Trophoblast cell (in vitro differentiated cells and primary cell): ENCODE measurements around the gene CEP63.

ENCODE experiments used
- DNase-seq, 2 donors: peaks; one replicate each; pipeline ENCODE4 v3.0.0-alpha.2; 2016
- H2AFZ ChIP-seq: 2 replicates; pipeline ENCODE4 v1.6.1; 2013; ENCODE audit warnings: low read length, moderate library complexity, mild to moderate bottlenecking; ENCODE audit not compliant: insufficient read depth, poor library complexity
- H2AK5ac ChIP-seq: 2 replicates; pipeline ENCODE4 v1.6.1; 2013; ENCODE audit warnings: mild to moderate bottlenecking, low read length
- H2BK120ac ChIP-seq: 2 replicates; pipeline ENCODE4 v1.6.1; 2013; ENCODE audit warnings: low read length, mild to moderate bottlenecking, moderate library complexity; ENCODE audit not compliant: insufficient read depth, poor library complexity
- H2BK12ac ChIP-seq: 2 replicates; pipeline ENCODE4 v1.6.1; 2013; ENCODE audit warnings: mild to moderate bottlenecking, low read length, moderate library complexity
- H2BK5ac ChIP-seq: 2 replicates; pipeline ENCODE4 v1.6.1; 2013; ENCODE audit warnings: low read length, low read depth, moderate library complexity, mild to moderate bottlenecking; ENCODE audit not compliant: poor library complexity
- H3K14ac ChIP-seq: 2 replicates; pipeline ENCODE4 v1.6.1; 2013; ENCODE audit warnings: mild to moderate bottlenecking, low read length
- H3K18ac ChIP-seq: 2 replicates; pipeline ENCODE4 v1.6.1; 2013; ENCODE audit warnings: mild to moderate bottlenecking, low read length
- H3K23ac ChIP-seq: 2 replicates; pipeline ENCODE4 v1.6.1; 2013; ENCODE audit warnings: low read length
- H3K27ac ChIP-seq: 2 replicates; pipeline ENCODE4 v1.5.1; 2013; ENCODE audit warnings: low read depth, mild to moderate bottlenecking, inconsistent platforms, low read length, moderate library complexity
- H3K27me3 ChIP-seq: 2 replicates; pipeline ENCODE4 v1.6.1; 2013; ENCODE audit warnings: inconsistent platforms, mild to moderate bottlenecking, low read length, moderate library complexity; ENCODE audit not compliant: insufficient read depth
- H3K36me3 ChIP-seq, 2 experiments: 1 replicate in 1 of 2; 2 replicates in 1 of 2; pipeline ENCODE4 v1.6.1; 2013; ENCODE audit warnings: low read length in 2 of 2, mild to moderate bottlenecking in 2 of 2, moderate library complexity in 1 of 2; ENCODE audit not compliant: insufficient read depth in 2 of 2, control insufficient read depth in 1 of 2
- H3K4ac ChIP-seq: 2 replicates; pipeline ENCODE4 v1.6.1; 2013; ENCODE audit warnings: low read depth, mild to moderate bottlenecking, low read length, moderate library complexity
- H3K4me1 ChIP-seq, 2 experiments: 1 replicate in 1 of 2; 2 replicates in 1 of 2; pipeline ENCODE4 v1.6.1; 2013; ENCODE audit warnings: low read length in 2 of 2, mild to moderate bottlenecking in 2 of 2, moderate library complexity in 1 of 2; ENCODE audit not compliant: insufficient read depth in 2 of 2, control insufficient read depth in 1 of 2
- H3K4me2 ChIP-seq: 2 replicates; pipeline ENCODE4 v1.6.1; 2013; ENCODE audit warnings: inconsistent platforms, mild to moderate bottlenecking, low read length, moderate library complexity
- H3K4me3 ChIP-seq: 2 replicates; pipeline ENCODE4 v1.5.1; 2013; ENCODE audit warnings: mild to moderate bottlenecking, low read depth, low read length, inconsistent platforms
- H3K79me1 ChIP-seq: one replicate; pipeline ENCODE4 v1.6.1; 2013; ENCODE audit warnings: low read length
- H3K79me2 ChIP-seq: 2 replicates; pipeline ENCODE4 v1.6.1; 2013; ENCODE audit warnings: low read length, mild to moderate bottlenecking; ENCODE audit not compliant: control insufficient read depth, insufficient read depth, poor library complexity
- H3K9ac ChIP-seq: 2 replicates; pipeline ENCODE4 v1.6.1; 2013; ENCODE audit warnings: mild to moderate bottlenecking, low read length
- H3K9me3 ChIP-seq: 2 replicates; pipeline ENCODE4 v1.6.1; 2013; ENCODE audit warnings: low read depth, mild to moderate bottlenecking, control low read depth, inconsistent platforms, low read length; ENCODE audit not compliant: insufficient read depth
- H4K12ac ChIP-seq: 2 replicates; pipeline ENCODE4 v1.6.1; 2013; ENCODE audit warnings: low read depth, mild to moderate bottlenecking, low read length, moderate library complexity
- H4K8ac ChIP-seq: 2 replicates; pipeline ENCODE4 v1.6.1; 2013; ENCODE audit warnings: low read depth, mild to moderate bottlenecking, low read length, moderate library complexity
- H4K91ac ChIP-seq: one replicate; pipeline ENCODE4 v1.6.1; 2013; ENCODE audit warnings: low read depth, mild to moderate bottlenecking, low read length, moderate library complexity
- WGBS: extraction: QIAGEN DNeasy Blood & Tissue Kit; methylation state at CpG from one replicate; pipeline ENCODE4 v1.1.7; 2013; ENCODE audit warnings: missing lambda C conversion rate; ENCODE audit not compliant: insufficient read length, insufficient coverage; ENCODE audit errors: extremely low coverage; 5-methylcytosine and 5-hydroxymethylcytosine counted together

The CEP63 gene

DNA sequence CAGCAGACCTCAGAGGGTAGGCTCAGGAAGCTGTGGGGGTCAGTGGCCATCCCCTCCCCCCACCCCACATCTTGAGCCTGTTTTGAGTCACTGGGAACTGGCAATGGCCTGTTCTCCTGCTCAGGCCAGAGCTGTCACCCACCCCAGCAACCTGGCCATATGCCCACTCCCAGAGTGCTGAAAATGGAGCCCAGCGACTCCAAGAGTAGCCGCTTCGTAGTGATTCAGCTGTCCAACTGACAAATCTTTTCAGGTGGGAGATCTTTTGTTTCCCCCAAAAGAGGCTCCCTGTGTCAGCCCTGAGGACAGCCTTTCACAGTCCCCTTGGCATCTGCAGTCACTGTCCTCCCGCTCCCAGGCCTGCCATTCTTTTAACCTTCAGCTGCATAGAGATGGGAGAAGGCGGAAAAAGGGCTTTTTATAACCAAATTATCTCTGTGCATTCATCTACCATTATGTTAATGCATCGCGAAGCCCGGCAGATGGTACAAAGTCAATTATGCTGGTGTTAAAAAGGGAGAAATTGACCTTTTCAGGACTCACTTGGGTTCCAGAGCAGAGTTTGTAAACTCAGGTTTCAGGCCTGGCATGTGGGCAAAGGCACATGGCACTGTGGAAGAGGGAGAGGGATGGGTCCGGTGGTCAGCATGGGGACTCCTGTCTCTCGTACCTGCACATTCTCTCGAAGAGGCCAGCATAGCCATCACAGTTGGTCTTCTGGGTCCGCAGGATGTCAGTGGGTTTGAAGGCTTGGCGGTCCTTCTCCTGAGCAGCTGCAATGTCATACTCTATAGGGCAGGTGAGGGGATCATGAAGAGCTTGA is 132.8 kb downstream of the CEP63 start:
- H3K79me2 ChIP-seq = no peaks in the 10 kb centered on the region
- WGBS = no CpG with 5 or more reads among the region's 13 CpGs

GRCh38 chr3:134619301-134619615 is 133.4 kb downstream of the CEP63 start:
- no CpG with 5 or more reads among the region's 2 CpGs for WGBS
- no peak overlapping the region for H4K12ac ChIP-seq
- H2BK120ac ChIP-seq = no peak overlapping the region

More for the DNA sequence above, 132.8 kb downstream of the CEP63 start:
- Histone ChIP-seq H4K91ac (no peak overlapping the region), H3K4me2 (no peak overlapping the region), H3K14ac (no peak overlapping the region), H3K27ac (no peak overlapping the region), H2BK120ac (no peak overlapping the region), H2AK5ac (no peak overlapping the region), H2BK5ac (no peak overlapping the region), H3K18ac (no peak overlapping the region), H3K4me1 (no peaks in the 10 kb centered on the region), H2BK12ac (no peak overlapping the region), H3K79me1 (no peaks in the 10 kb centered on the region), H3K4ac (no peak overlapping the region), H4K8ac (no peak overlapping the region), H3K27me3 (no peaks in the 10 kb centered on the region), H2AFZ (no peak overlapping the region), H3K23ac (no peak overlapping the region), H3K9me3 (peaks cover 5% of the 10 kb centered on the region), H4K12ac (no peak overlapping the region), H3K36me3 (no peaks in the 10 kb centered on the region), H3K9ac (no peak overlapping the region), H3K4me3 (no peak overlapping the region)
- no peak for DNase-seq

GRCh38 chr3:134619884-134620445 is 134.1 kb downstream of the CEP63 start:
- Histone ChIP-seq H2BK5ac (no peak overlapping the region), H2BK120ac (no peak overlapping the region), H3K4me2 (no peak overlapping the region), H3K27me3 (no peaks in the 10 kb centered on the region), H3K18ac (no peak overlapping the region), H3K79me2 (no peaks in the 10 kb centered on the region), H2AFZ (no peak overlapping the region), H3K27ac (no peak overlapping the region), H3K36me3 (no peaks in the 10 kb centered on the region), H3K9ac (no peak overlapping the region), H3K23ac (no peak overlapping the region), H2BK12ac (no peak overlapping the region), H4K91ac (no peak overlapping the region), H2AK5ac (no peak overlapping the region), H3K4me3 (no peak overlapping the region), H4K12ac (no peak overlapping the region), H3K4ac (no peak overlapping the region), H4K8ac (no peak overlapping the region), H3K9me3 (peaks cover 5% of the 10 kb centered on the region), H3K14ac (no peak overlapping the region), H3K4me1 (no peaks in the 10 kb centered on the region), H3K79me1 (no peaks in the 10 kb centered on the region)
- no peak for DNase-seq
- WGBS = no CpG with 5 or more reads among the region's 8 CpGs

More at GRCh38 chr3:134619301-134619615, 133.4 kb downstream of the CEP63 start:
- Histone ChIP-seq H3K9ac (no peak overlapping the region), H3K79me2 (no peaks in the 10 kb centered on the region), H2AK5ac (no peak overlapping the region), H2AFZ (no peak overlapping the region), H4K8ac (no peak overlapping the region), H3K27ac (no peak overlapping the region), H2BK12ac (no peak overlapping the region), H3K27me3 (no peaks in the 10 kb centered on the region), H3K4ac (no peak overlapping the region), H2BK5ac (no peak overlapping the region), H3K4me3 (no peak overlapping the region), H4K91ac (no peak overlapping the region), H3K36me3 (no peaks in the 10 kb centered on the region), H3K4me1 (no peaks in the 10 kb centered on the region), H3K18ac (no peak overlapping the region), H3K23ac (no peak overlapping the region), H3K4me2 (no peak overlapping the region), H3K9me3 (peaks cover 5% of the 10 kb centered on the region), H3K14ac (no peak overlapping the region), H3K79me1 (no peaks in the 10 kb centered on the region)
- no peak for DNase-seq

GRCh38 chr3:134620476-134621115 is 134.7 kb downstream of the CEP63 start:
- no peak overlapping the region for H3K27ac ChIP-seq
- no CpG with 5 or more reads among the region's 5 CpGs for WGBS
- no peak overlapping the region for H2AFZ ChIP-seq
- no peak overlapping the region for H3K4me3 ChIP-seq
- no peak overlapping the region for H3K18ac ChIP-seq
- no peak overlapping the region for H3K14ac ChIP-seq
- H2BK12ac ChIP-seq = no peak overlapping the region
- no peak overlapping the region for H3K4me2 ChIP-seq
- no peak overlapping the region for H2AK5ac ChIP-seq
- H4K8ac ChIP-seq = no peak overlapping the region
- H3K4ac ChIP-seq = no peak overlapping the region
- no peak overlapping the region for H2BK5ac ChIP-seq
- H4K12ac ChIP-seq = no peak overlapping the region
- no peaks in the 10 kb centered on the region for H3K79me1 ChIP-seq
- no peaks in the 10 kb centered on the region for H3K4me1 ChIP-seq
- peaks cover 5% of the 10 kb centered on the region for H3K9me3 ChIP-seq
- H3K79me2 ChIP-seq = no peaks in the 10 kb centered on the region
- no peaks in the 10 kb centered on the region for H3K27me3 ChIP-seq
- no peak overlapping the region for H3K9ac ChIP-seq
- H2BK120ac ChIP-seq = no peak overlapping the region
- H4K91ac ChIP-seq = no peak overlapping the region
- no peak overlapping the region for H3K23ac ChIP-seq
- DNase-seq = no peak
- H3K36me3 ChIP-seq = no peaks in the 10 kb centered on the region
